B cell (primary cell): ENCODE data around the gene MTERF4. TPM values are rescaled to one million over a fixed set of nuclear protein-coding genes. Genes with fewer than 3 reads are reported as not detected.

Experiments
- ATAC-seq: fragments of 200-7000 bp; cut with Tn5 transposase; one replicate; pipeline ENCODE4 v1.10.0; 2021; ENCODE audit warnings: low read depth, mild to moderate bottlenecking, moderate number of reproducible peaks, moderate library complexity
- CTCF ChIA-PET: fragments of 350-600 bp; sonication (Branson Sonifier 250); formaldehyde crosslinking; loops from one replicate; lab custom pipeline; 2021; ENCODE audit warnings: antibody characterized with exemption, inconsistent platforms; lab: Charles Lee
- POLR2A ChIA-PET: fragments of 350-600 bp; sonication (Branson Sonifier 250); formaldehyde crosslinking; loops from one replicate; lab custom pipeline; 2021; ENCODE audit warnings: antibody characterized with exemption; lab: Charles Lee
- DNase-seq: peaks from one replicate; pipeline ENCODE4 v3.0.0; 2013
- H2AFZ ChIP-seq: 2 replicates; pipeline ENCODE4 v1.6.1; 2012; ENCODE audit warnings: mild to moderate bottlenecking, low read depth, low read length; ENCODE audit not compliant: insufficient read depth, poor library complexity, severe bottlenecking
- H3K27ac ChIP-seq, 2 donors: 1 replicate in 1 of 2; 2 replicates in 1 of 2; pipeline ENCODE4 v1.5.1; 2012 to 2013; ENCODE audit warnings: low read length in 2 of 2, mild to moderate bottlenecking in 2 of 2, moderate library complexity in 1 of 2
- H3K27me3 ChIP-seq, 4 experiments: fragments of 200-600 bp in 1 of 4; sonication (generic) in 1 of 4; replicated peaks in 1 of 4; 1 replicate in 2 of 4; 2 replicates in 2 of 4; pipeline versions ENCODE4 v1.6.1 to v1.7.0; 2013 to 2016; ENCODE audit warnings: low read length in 3 of 4, mild to moderate bottlenecking in 2 of 4, mixed read lengths in 1 of 4, moderate library complexity in 1 of 4; ENCODE audit not compliant: insufficient read depth in 4 of 4, control insufficient read depth in 3 of 4; ENCODE audit errors: control extremely low read depth in 1 of 4
- H3K36me3 ChIP-seq, 2 experiments: replicated peaks in 1 of 2; 1 replicate in 1 of 2; 2 replicates in 1 of 2; pipeline versions ENCODE4 v1.6.1 to v1.7.1; 2013; ENCODE audit warnings: low read length in 1 of 2; ENCODE audit not compliant: insufficient read depth in 2 of 2, control insufficient read depth in 1 of 2; ENCODE audit errors: control extremely low read depth in 1 of 2, extremely low read depth in 1 of 2
- H3K4me1 ChIP-seq, 2 donors: fragments of 200-600 bp in 1 of 2; sonication (generic) in 1 of 2; 1 replicate in 1 of 2; 2 replicates in 1 of 2; pipeline versions ENCODE4 v1.5.1 to v1.6.1; 2013 to 2017; ENCODE audit warnings: low read length in 2 of 2; ENCODE audit not compliant: control insufficient read depth in 2 of 2, insufficient read depth in 2 of 2
- H3K4me2 ChIP-seq: replicated peaks from 2 replicates; pipeline ENCODE3; 2012; ENCODE audit warnings: mild to moderate bottlenecking, low read depth, low read length; ENCODE audit not compliant: poor library complexity, severe bottlenecking
- H3K4me3 ChIP-seq, 5 experiments: fragments of 200-600 bp in 1 of 5; sonication (generic) in 1 of 5; 1 replicate in 3 of 5; 2 replicates in 2 of 5; pipeline versions ENCODE4 v1.5.1 to v1.7.0; 2011 to 2016; ENCODE audit warnings: low read length in 4 of 5, mild to moderate bottlenecking in 4 of 5, low read depth in 2 of 5, control low read depth in 1 of 5, moderate library complexity in 1 of 5; ENCODE audit not compliant: insufficient read depth in 1 of 5; ENCODE audit errors: control extremely low read depth in 1 of 5, extremely low read depth in 1 of 5
- H3K79me2 ChIP-seq: fragments of 200-600 bp; sonication (generic); one replicate; pipeline ENCODE4 v1.6.0; 2016; ENCODE audit warnings: low read length; ENCODE audit not compliant: control insufficient read depth, insufficient read depth
- H3K9ac ChIP-seq: fragments of 200-600 bp; sonication (generic); 2 replicates; pipeline ENCODE4 v1.6.1; 2017; ENCODE audit warnings: mild to moderate bottlenecking, low read length, moderate library complexity
- H3K9me3 ChIP-seq, 3 donors: one replicate each; pipeline versions ENCODE4 v1.6.1 to v1.7.1; 2013; ENCODE audit warnings: low read length in 2 of 3; ENCODE audit not compliant: control insufficient read depth in 2 of 3, insufficient read depth in 1 of 3; ENCODE audit errors: control extremely low read depth in 1 of 3
- H4K20me1 ChIP-seq: 2 replicates; pipeline ENCODE4 v1.6.0; 2012; ENCODE audit warnings: mild to moderate bottlenecking, low read length; ENCODE audit not compliant: insufficient read depth, control insufficient read depth, poor library complexity, severe bottlenecking
- H3K27ac Mint-ChIP-seq: one replicate; pipeline ENCODE4 v1.8.0; 2021; ENCODE audit warnings: mixed read lengths
- H3K27me3 Mint-ChIP-seq: one replicate; pipeline ENCODE4 v1.8.0; 2021; ENCODE audit warnings: mixed read lengths
- H3K4me1 Mint-ChIP-seq: one replicate; pipeline ENCODE4 v1.8.0; 2021; ENCODE audit warnings: mixed read lengths
- H3K4me3 Mint-ChIP-seq: one replicate; pipeline ENCODE4 v1.8.0; 2021; ENCODE audit warnings: mixed read lengths
- H3K9me3 Mint-ChIP-seq: one replicate; pipeline ENCODE4 v1.8.0; 2022; ENCODE audit warnings: mixed read lengths; ENCODE audit not compliant: insufficient read depth
- CTCF ChIP-seq: fragments of 200-600 bp; IDR thresholded peaks from one replicate; pipeline ENCODE4 v1.8.0; 2022; ENCODE audit warnings: antibody characterized with exemption, mild to moderate bottlenecking
- EZH2 ChIP-seq: IDR thresholded peaks from 2 replicates; pipeline ENCODE4 v1.6.1; 2012; ENCODE audit warnings: borderline replicate concordance, low read depth, mild to moderate bottlenecking, moderate library complexity, low read length; ENCODE audit not compliant: insufficient read depth, poor library complexity, severe bottlenecking
- WGBS: methylation state at CpG from one replicate; pipeline ENCODE4 v1.1.5; 2013; ENCODE audit warnings: missing lambda C conversion rate; ENCODE audit not compliant: insufficient coverage; 5-methylcytosine and 5-hydroxymethylcytosine counted together
- intact Hi-C: fragments of 100-400 bp; cut with micrococcal nuclease; formaldehyde crosslinking; loops from one replicate; pipeline ENCODE4 v1.10.0; 2022
- polyA plus RNA-seq: library from polyadenylated mRNA; depleted of rRNA; stranded (reverse); fragments of >200 nt; gene quantifications from 2 replicates; pipeline ENCODE4 v1.2.3, GENCODE V29; 2012
- total RNA-seq, 2 donors: library from RNA; stranded (reverse); fragments of 120-200 nt in 1 of 2; gene quantifications; 1 replicate in 1 of 2; 2 replicates in 1 of 2; pipeline versions ENCODE4 v1.2.3 to v1.2.4, GENCODE V29; 2013 to 2022

MTERF4 gene
- total and polyA plus RNA-seq, 2 donors (not counting 1 experiment from before 2014, with no cell fraction given), result 88.7 to 153 TPM

GRCh38 chr2:241114836-241115235, 12.7 kb upstream of the MTERF4 start:
- no peak overlapping the region for H3K9ac ChIP-seq
- WGBS, result 98% methylated on average over 11 of the region's 11 CpGs
- Mint-ChIP-seq H3K27me3 (no peaks in the 10 kb centered on the region), H3K9me3 (no peaks in the 10 kb centered on the region), H3K4me3 (no peak overlapping the region), H3K27ac (peak overlapping the region; percentile 7), H3K4me1 (peaks cover 32% of the 10 kb centered on the region)
- intact Hi-C loops, result no loop called here
- H2AFZ ChIP-seq, result no peak overlapping the region
- H3K4me3 ChIP-seq, result no peak overlapping the region
- DNase-seq (no peak), ATAC-seq (no peak)
- CTCF ChIA-PET, result no interaction called here
- H3K4me2 ChIP-seq, result no peak overlapping the region
- peaks cover 19 to 33% of the 10 kb centered on the region in 2 donors for H3K4me1 ChIP-seq
- no peak overlapping the region for H3K27ac ChIP-seq
- H3K36me3 ChIP-seq, result peaks cover 0 to 33% of the 10 kb centered on the region in 2 experiments
- no peak for TF ChIP-seq EZH2
- TF ChIP-seq CTCF, result no peak
- POLR2A ChIA-PET, result no interaction called here
- H3K79me2 ChIP-seq, result peaks cover 4% of the 10 kb centered on the region
- H3K9me3 ChIP-seq, result no peaks in the 10 kb centered on the region
- no peaks in the 10 kb centered on the region for H4K20me1 ChIP-seq
- H3K27me3 ChIP-seq, result no peaks in the 10 kb centered on the region

GRCh38 chr2:241112592-241112991, 10.5 kb upstream of the MTERF4 start:
- H3K4me2 ChIP-seq, result peak overlapping the region; percentile 18
- CTCF ChIA-PET, result interaction anchor here (0.7 kb wide), 1 partner anchor 129 kb away, joined by 3 read pairs; no protein-coding TSS in a partner anchor
- H3K79me2 ChIP-seq, result peaks cover 4% of the 10 kb centered on the region
- 64% methylated on average over 6 of the region's 8 CpGs for WGBS
- DNase-seq (peak; percentile 43), ATAC-seq (no peak)
- H3K9me3 Mint-ChIP-seq, result no peaks in the 10 kb centered on the region
- no peak overlapping the region for H3K9ac ChIP-seq
- peak overlapping the region; percentile 57 for H3K27ac Mint-ChIP-seq
- peaks cover 0 to 31% of the 10 kb centered on the region in 2 experiments for H3K36me3 ChIP-seq
- TF ChIP-seq CTCF (no peak), EZH2 (no peak)
- H3K4me3 ChIP-seq, result no peak overlapping the region
- H3K9me3 ChIP-seq, result peaks cover 0 to 6% (median 0%) of the 10 kb centered on the region in 3 donors
- no peaks in the 10 kb centered on the region for H3K27me3 ChIP-seq
- H3K27ac ChIP-seq, result peak overlapping the region; percentile 89 to 95
- H2AFZ ChIP-seq, result no peak overlapping the region
- intact Hi-C loops, result no loop called here
- H3K4me3 Mint-ChIP-seq, result peak overlapping the region; percentile 59
- peaks cover 35 to 55% of the 10 kb centered on the region in 2 donors for H3K4me1 ChIP-seq
- POLR2A ChIA-PET, result interaction anchor here (0.5 to 1.6 kb wide), 4 partner anchors 10 to 76 kb away, joined by 3 to 7 read pairs (median 4); partner anchors contain the start of genes MTERF4 and PASK
- no peaks in the 10 kb centered on the region for H3K27me3 Mint-ChIP-seq
- H3K4me1 Mint-ChIP-seq, result peaks cover 53% of the 10 kb centered on the region
- no peaks in the 10 kb centered on the region for H4K20me1 ChIP-seq
